ENCODE measurements around the gene ANO8.
A peak's percentile ranks its signal among the peaks of the same experiment; 100 is the strongest.

ANO8 gene

GRCh38 chr19:17334414-17335409 lies at the start of gene ANO8:
Gene ANO8, minus strand, starts transcription at chr19:17334855. Its CDS starts 185 bp downstream, at chr19:17334670.
- DNase-seq (ENCODE audit: low read depth) = peak; percentile 99
- H3K4me3 ChIP-seq (ENCODE audit: low read length) = peak within 1 kb of the TSS; percentile 60
- no peak for TF ChIP-seq CTCF (IDR thresholded peaks at IDR 0.05; ENCODE audit: insufficient read depth, low read depth, low read length, missing control alignments)

- TF ChIP-seq CTCF (IDR thresholded peaks at IDR 0.05; ENCODE audit: insufficient read depth, low read depth, low read length, missing control alignments) = no peak
Observed at GRCh38 chr19:17380426-17381138, 45.9 kb upstream of the ANO8 start.

GRCh38 chr19:17379221-17379631 lies 44.6 kb upstream of the ANO8 start:
- no peak overlapping the region for H3K4me3 ChIP-seq (ENCODE audit: low read length)
- DNase-seq (ENCODE audit: low read depth) = no peak
- TF ChIP-seq CTCF (IDR thresholded peaks at IDR 0.05; ENCODE audit: insufficient read depth, low read depth, low read length, missing control alignments) = no peak

More at GRCh38 chr19:17380426-17381138, 45.9 kb upstream of the ANO8 start:
- no peak overlapping the region for H3K4me3 ChIP-seq (ENCODE audit: low read length)
- DNase-seq (ENCODE audit: low read depth) = no peak

GRCh38 chr19:17378271-17378670 lies 43.6 kb upstream of the ANO8 start:
- H3K4me3 ChIP-seq (ENCODE audit: low read length) = no peak overlapping the region
- no peak for TF ChIP-seq CTCF (IDR thresholded peaks at IDR 0.05; ENCODE audit: insufficient read depth, low read depth, low read length, missing control alignments)
- DNase-seq (ENCODE audit: low read depth) = no peak

GRCh38 chr19:17376935-17377600 lies 42.4 kb upstream of the ANO8 start, which contains the start of gene PLVAP:
Gene PLVAP, minus strand, starts transcription at chr19:17377342. Its CDS starts 54 bp downstream, at chr19:17377288.
- no peak for TF ChIP-seq CTCF (IDR thresholded peaks at IDR 0.05; ENCODE audit: insufficient read depth, low read depth, low read length, missing control alignments)
- no peak within 1 kb of the TSS for H3K4me3 ChIP-seq (ENCODE audit: low read length)
- DNase-seq (ENCODE audit: low read depth) = no peak

- DNase-seq (ENCODE audit: low read depth) = no peak
- TF ChIP-seq CTCF (IDR thresholded peaks at IDR 0.05; ENCODE audit: insufficient read depth, low read depth, low read length, missing control alignments) = no peak
- no peak overlapping the region for H3K4me3 ChIP-seq (ENCODE audit: low read length)
Observed at GRCh38 chr19:17370026-17370587, 35.5 kb upstream of the ANO8 start.
